GM21381 (cell line): ENCODE results near the gene FAM193A.
"Not testable (repeated sequence)": the region's sequence is repeated elsewhere in the genome, so short reads cannot be mapped to it uniquely, and the experiment has no call there.

Source experiments
- ATAC-seq: cut with Tn5 transposase; IDR thresholded peaks from one replicate; pipeline ENCODE4 v1.9.1; 2021; ENCODE audit warnings: mild to moderate bottlenecking, moderate library complexity; ENCODE audit not compliant: unreplicated experiment

FAM193A gene

DNA sequence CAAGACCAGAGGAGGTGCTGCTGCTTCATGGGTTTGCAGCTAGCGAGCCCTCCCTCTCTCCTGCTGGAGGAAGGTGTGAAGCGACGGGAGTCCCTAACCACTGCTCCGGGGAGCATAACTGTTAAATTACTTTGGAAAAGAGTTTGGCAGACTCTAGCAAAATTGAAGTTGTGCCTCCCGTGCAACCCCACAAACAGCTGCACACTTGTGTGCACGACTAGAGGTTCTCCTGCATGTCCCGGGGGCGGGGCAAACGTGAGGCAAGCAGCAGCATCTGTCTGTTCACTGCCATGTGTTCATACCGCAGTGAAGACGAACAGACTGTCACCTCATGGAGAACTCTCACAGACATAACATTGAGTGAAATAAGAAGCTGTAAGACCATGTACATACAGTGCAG, 185.1 kb downstream of the FAM193A start:
- ATAC-seq: no peak

DNA sequence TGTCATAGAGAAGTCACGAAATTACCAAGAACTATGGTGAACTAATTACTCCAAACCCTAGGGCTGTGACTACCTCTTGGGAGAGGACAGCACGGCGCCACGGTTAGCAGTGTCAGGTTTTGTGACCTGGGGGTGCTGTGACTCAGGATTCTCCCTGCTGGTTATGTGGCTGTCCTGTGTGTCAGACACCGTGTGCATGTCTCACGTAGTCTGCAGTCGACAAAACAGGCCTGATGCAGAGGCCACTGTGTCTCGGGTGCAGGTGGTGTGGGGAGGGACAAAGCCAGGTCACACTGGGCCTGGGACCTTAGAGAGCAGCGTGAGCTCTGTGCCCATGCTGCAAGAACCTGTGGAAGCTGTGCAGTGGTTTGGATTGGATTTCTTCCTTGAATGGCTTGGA, 185.6 kb downstream of the FAM193A start:
- ATAC-seq: no peak

DNA sequence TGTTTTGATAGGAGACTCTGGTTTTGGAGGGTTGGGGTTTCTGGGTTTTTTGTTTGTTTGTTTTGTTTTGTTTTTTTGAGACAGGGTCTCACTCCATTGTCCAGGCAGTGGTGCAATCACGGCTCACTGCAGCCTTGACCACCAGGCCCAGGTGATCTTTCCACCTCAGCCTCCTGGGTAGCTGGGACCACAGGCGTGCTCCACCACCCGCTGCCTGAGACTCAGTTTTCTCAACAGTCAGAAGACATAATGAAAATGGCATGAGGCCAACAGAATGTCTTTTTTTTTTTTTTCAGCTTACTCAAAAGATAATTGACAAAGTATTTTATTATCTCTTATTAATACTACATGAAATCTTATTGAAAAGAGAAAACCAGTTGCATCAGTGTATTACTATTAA, 187.3 kb downstream of the FAM193A start:
- no peak for ATAC-seq

DNA sequence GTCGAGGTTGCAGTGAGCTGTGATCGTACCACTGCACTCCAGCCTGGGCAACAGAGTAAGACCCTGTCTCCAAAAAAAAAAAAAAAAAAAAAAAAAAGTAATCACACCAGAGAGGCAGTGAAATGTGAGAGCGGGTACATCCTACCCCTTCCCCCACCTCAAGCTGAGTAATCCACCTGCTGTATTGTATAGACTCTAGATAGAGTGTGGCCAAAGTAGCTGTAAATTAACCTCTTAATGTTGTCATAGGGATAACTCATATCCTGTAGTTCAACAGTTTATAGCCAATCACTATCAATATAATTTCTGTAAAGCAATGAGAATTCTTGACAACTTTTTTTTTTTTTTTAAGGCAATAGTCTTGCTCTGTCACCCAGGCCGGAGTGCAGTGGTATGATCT, 188.9 kb downstream of the FAM193A start:
- ATAC-seq: no peak

DNA sequence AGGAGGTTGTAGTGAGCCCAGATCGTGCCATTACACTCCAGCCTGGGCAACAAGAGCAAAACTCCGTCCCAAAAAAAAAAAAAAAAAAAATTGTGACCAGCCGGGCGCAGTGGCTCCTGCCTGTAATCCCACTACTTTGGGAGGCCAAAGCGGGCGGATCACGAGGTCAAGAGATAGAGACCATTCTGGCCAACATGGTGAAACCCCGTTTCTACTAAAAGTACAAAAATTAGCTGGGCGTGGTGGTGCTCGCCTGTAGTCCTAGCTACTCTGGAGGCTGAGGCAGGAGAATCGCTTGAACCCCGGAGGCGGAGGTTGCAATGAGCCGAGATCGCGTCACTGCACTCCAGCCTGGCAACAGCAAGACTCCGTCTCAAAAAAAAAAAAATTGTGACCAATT, 190.4 kb downstream of the FAM193A start:
- ATAC-seq: not testable (repeated sequence)

DNA sequence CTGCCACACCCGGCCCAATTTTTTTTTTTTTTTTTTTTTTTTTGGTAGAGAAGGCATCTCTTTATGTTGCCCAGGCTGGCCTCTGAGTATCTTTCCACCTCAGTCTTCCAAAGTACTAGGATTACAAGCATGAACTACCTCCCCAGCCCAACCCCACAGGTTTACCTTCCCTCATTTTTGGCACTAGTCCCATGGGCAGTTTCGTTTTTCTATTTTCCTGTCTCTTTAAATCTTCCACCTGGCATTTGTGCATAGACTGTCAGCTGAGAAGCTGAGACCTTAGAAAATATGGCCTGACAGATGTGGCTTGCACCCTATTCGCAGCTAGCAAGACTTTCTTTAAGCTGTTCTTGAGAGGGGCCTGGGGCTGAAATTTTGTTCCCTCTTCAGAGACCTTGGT, 191.8 kb downstream of the FAM193A start:
- no peak for ATAC-seq

DNA sequence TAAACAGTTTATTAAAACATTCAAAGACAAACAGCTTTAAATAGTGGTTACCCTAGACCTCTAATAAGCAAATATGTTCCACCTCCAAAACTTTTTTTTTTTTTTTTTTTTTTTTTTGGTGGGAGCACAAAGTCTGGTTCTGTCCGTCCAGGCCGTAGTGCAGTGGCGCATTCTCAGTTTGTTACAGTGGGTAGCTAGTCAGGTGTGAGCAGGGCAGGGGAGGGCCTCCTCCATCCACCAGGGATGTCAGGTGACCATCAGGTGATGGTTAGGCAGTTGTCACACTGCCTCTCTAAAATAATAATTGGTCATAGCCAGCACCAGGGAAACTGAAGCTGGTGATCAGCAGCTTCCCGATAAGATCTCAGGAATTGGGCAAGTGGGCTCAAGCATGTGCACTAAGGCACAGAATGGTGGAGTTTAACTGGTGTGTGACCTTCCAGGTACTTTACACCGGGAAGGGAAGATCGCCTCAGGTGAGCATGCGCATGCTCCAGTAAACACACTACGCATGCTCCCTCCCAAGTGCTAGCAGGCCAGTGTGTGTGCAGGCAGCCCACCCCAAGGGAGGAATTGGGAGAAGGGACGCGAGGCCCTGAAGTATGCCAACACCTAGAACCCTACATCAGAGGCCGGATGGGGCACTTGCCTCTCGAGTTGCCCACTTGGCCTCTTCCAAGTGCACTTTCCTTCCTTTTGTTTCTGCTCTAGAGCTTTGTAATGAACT, 192.5 kb downstream of the FAM193A start:
- no peak for ATAC-seq

- ATAC-seq: no peak
These were observed 193.1 kb downstream of the FAM193A start for GRCh38 chr4:2729533-2729875.

GRCh38 chr4:2731907-2732317, 195.5 kb downstream of the FAM193A start:
- no peak for ATAC-seq

DNA sequence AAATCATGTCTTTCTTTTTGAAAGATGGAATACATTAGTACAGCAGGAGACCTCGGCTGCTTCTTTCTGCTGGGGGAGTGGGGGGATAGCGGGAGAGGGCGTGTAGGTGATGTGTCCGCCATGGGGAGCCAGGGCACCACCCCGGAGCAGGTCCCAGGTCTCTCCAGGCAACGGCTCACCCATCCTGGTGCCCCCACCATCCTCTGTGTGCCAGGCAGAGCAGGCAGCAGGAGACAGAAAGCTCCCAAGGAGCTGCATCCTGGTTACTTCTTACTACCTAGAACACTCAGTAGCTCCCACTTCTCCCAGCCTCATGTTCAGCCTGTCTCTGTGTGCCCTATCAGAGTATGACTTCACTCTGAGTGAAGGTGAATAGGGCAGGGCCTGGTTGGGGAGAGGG, 196.1 kb downstream of the FAM193A start:
- ATAC-seq: no peak

- no peak for ATAC-seq
These were observed 196.8 kb downstream of the FAM193A start for GRCh38 chr4:2733001-2733843.

DNA sequence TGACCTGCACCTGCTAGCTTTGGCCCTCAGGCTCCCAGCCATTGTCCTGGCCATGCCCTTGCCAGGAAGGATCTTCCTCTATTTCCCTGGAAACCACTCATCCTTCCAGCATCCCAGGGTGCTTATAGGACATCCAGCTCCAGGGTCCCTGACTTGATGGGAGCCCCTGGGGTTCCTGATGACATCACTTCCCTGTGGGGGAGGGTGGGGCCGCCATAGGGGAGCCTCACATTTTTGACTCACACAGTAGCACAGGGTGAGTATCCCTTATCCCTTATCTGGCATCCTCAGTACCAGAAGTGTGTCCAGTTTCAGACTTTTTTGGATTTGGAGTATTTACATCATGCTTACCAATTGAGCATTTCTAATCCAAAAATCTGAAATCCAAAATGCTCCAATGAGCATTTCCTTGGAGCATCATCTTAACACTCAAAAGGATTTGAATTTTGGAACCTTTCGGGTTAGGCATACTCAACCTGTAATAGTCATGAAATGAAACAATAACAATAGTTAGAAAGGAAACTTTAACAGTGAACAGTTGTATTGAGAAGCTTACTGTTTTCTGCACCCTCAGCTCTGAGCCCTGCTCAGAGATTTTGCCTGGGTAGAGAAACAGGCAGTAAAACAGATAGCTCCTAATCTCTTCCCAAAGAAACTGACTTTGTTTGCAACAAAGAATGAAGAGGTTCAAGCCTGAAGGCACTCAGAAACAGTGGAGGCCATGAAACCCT, 197.6 kb downstream of the FAM193A start:
- no peak for ATAC-seq

GRCh38 chr4:2734612-2735011, 198.2 kb downstream of the FAM193A start:
- no peak for ATAC-seq

- no peak for ATAC-seq
These were observed 199.4 kb downstream of the FAM193A start for GRCh38 chr4:2735869-2736268.

- ATAC-seq: not testable (repeated sequence)
These were observed 201.8 kb downstream of the FAM193A start for GRCh38 chr4:2738296-2738695.

DNA sequence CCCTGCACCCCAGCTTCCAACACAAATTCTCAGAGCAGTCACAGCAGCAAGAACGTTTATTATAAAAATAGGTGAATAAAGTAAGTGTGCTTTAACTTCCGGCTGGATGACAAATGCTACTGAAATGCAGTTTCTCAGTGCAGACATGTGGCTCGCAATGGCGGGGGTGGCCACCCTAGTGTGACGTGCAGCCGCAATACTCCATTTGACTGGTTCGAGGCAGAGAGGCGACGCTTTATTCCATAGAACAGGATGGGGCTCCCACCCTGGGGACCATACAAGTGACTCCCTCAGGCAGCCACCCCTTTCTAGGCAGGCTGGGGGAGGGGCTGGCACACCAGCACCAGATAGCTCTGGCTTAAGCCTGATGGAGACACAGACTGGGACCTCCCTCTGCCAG, 205.2 kb downstream of the FAM193A start:
- ATAC-seq: no peak

DNA sequence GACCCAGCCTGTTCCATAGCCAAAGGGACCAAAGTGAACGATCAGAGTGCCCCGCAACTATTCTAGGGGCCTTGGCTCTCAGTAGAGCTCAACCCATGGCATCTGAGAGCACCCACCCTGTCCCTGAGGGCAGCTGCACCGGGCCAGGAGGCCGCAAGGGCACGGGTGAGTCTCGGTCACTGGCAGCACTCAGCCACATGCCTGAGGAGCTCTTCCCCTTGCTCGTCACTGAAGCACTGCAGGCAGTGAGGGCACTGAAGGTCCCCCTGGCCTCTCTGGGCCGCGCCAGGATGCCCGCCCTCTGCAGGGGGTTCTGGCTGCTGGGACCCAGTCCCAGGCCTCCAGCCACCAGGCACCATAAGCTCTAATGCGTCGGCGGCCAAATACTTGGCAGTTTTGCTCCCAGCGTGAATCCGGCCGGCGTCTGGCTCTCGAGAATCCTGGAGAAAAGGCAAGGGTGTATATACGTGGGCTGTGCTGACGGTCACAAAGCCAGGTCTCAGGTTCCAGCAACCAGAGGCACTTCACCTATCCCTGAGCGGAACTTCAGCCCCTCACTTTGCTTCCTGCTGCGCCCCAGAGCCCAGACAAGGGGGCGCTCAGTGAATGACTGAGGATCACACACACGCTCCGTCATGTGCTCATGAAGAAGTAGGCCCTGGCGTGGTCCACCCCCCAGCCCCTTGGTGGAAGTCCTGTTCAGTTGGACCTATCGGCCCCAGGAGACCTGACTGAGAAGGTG, 205.8 kb downstream of the FAM193A start:
- no peak for ATAC-seq

DNA sequence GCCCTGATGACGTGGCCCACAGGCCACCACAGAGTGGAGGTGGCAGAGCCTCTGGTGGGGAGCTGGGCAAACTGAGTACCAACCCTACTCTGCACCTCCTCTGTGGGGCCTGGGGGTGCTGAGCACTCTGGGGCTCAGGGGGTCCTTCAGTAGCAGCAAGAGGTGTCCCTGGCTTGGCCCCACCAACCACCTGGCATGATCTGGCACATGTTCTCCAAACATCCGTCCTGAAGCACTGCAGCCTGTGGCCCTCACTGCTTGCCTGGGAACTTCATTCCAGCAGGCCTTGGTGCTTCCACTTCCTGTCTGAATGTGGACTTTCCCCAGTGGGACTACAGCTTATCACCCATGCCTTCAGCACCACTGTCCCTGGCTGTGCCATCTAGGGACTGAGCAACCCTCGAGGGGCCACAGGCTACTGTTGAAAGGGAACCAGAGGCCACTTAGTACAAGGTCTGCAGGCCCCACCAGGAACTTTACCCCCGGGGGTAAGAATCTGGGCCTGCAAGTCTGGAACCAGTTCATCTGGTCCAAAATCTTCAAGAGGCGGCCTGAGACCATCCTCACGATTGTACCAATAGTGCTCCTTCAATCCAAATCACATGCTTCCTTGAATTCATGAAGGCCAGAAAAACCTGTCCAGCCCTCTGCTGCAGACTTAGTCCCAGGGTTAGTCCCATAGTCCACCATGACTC, 206.5 kb downstream of the FAM193A start:
- no peak for ATAC-seq

DNA sequence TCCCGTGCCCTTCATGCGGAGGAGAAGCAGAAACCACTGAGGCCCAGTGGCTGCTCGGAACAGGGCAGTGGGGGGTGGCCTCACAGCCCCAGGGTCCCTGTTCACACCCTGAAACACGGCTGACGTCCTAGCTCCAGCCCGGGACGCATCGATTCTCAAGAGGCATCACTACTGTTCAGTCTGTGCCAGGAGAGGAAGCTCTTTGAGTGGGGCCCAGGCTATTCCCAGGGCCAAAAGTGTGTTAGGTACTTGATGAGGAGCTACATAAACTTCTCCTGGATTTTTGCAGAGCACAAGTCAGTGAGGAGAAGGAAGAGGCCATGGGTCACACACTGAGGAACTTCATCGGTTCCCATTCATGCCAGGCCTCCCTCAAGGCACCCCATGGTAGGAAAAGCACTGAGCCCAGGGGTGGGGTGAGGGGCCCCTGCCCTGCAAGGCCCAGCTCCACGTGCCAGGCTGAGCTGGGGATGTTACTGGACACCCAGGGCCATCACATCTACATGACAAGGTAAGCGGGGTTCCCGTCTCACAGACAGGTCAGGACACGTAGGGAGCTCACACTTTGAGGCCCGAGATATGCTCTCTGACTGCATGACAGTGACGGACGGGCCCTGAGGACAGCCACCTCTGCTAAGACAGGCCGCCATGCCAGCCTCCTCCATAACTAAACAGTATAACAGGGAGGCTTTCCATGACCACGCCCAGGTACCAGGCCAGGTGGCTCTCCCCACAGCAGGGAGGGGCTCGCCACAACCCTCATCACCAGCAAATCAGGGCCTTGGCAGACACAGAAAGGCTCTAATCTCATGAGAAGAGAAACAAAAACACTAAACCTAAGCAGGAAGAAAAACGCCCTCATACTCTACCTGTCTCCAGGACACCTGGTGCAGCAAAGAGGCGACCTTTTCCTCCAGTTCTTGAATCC, 207.3 kb downstream of the FAM193A start:
- no peak for ATAC-seq
